ENCODE results near the gene GIGYF2. TPM values are rescaled to one million over a fixed set of nuclear protein-coding genes. Genes with fewer than 3 reads are reported as not detected.

Gene GIGYF2
- polyA plus RNA-seq, 2 of the 4 experiments (the other 2 are of a cell fraction): 31.2 to 46.3 TPM

- H3K4me1 ChIP-seq: peaks cover 29% of the 10 kb centered on the region
- no peaks in the 10 kb centered on the region for H3K9me3 ChIP-seq
- H3K27ac ChIP-seq: no peak overlapping the region
- H3K4me2 ChIP-seq: no peak overlapping the region
- FAIRE-seq: no peak
- no peak for DNase-seq (ENCODE audit: low read depth in 1 of 2, low spot score in 1 of 2)
- no peak overlapping the region for H3K4me3 ChIP-seq
- WGBS (ENCODE audit: missing lambda C conversion rate): 50% methylated on average over 2 of the region's 2 CpGs
- no peak for ATAC-seq
- ChIA-PET POLR2A (no interaction called here), CTCF (interaction anchor here (0.6 to 3.4 kb wide), 8 partner anchors 10 to 1089 kb away, joined by 3 to 15 read pairs (median 3); partner anchors contain the start of gene ATG16L1)
- TF ChIP-seq CHD4 (IDR thresholded peaks at IDR 0.05; ENCODE audit: borderline replicate concordance) (no peak), KDM1A (IDR thresholded peaks at IDR 0.05; ENCODE audit: low read depth) (no peak), BHLHE40 (IDR thresholded peaks at IDR 0.05; ENCODE audit: low read depth, low read length) (no peak), MAFK (IDR thresholded peaks at IDR 0.05; ENCODE audit: partially characterized antibody) (no peak), ESRRA (IDR thresholded peaks at IDR 0.05; ENCODE audit: borderline replicate concordance, low read length) (no peak), ELK1 (IDR thresholded peaks at IDR 0.05; ENCODE audit: low read depth, low read length) (no peak), TP53 (CRISPR knock-in tag; IDR thresholded peaks at IDR 0.05) (no peak), FOSB (CRISPR knock-in tag; IDR thresholded peaks at IDR 0.05) (no peak), MAZ (IDR thresholded peaks at IDR 0.05; ENCODE audit: borderline replicate concordance, low read depth, low read length) (no peak), GATA3 (IDR thresholded peaks at IDR 0.05; ENCODE audit: borderline replicate concordance) (no peak), E2F6 (IDR thresholded peaks at IDR 0.05; ENCODE audit: borderline replicate concordance, low read depth) (no peak), ZSCAN20 (CRISPR knock-in tag; IDR thresholded peaks at IDR 0.05) (no peak)
Observed at GRCh38 chr2:232842689-232843088, 145.6 kb downstream of the GIGYF2 start.

GRCh38 chr2:232843834-232844233, 146.7 kb downstream of the GIGYF2 start:
- no peaks in the 10 kb centered on the region for H3K9me3 ChIP-seq
- ATAC-seq: no peak
- DNase-seq (ENCODE audit: low read depth in 1 of 2, low spot score in 1 of 2): no peak
- H3K4me3 ChIP-seq: no peak overlapping the region
- WGBS (ENCODE audit: missing lambda C conversion rate): 81% methylated on average over 3 of the region's 3 CpGs
- POLR2A ChIA-PET: interaction anchor here (1.2 kb wide), 1 partner anchor 13 kb away, joined by 4 read pairs; no protein-coding TSS in a partner anchor
- CTCF ChIA-PET: interaction anchor here (0.7 to 1.2 kb wide), 3 partner anchors 9 to 210 kb away, joined by 3 to 5 read pairs (median 4); no protein-coding TSS in a partner anchor
- H3K4me1 ChIP-seq: peaks cover 18% of the 10 kb centered on the region
- TF ChIP-seq CTCF (IDR thresholded peaks at IDR 0.05): peak; percentile 32; the same call in 1 of the 3 replicates
- TF ChIP-seq RAD21 (conservative IDR thresholded peaks at IDR 0.05 in 1 of 2, IDR thresholded peaks at IDR 0.05 in 1 of 2): peak in 1 of 2 experiments; percentile 30; a peak in 2 of 5 replicates
- TF ChIP-seq POLR2AphosphoS2 (conservative IDR thresholded peaks at IDR 0.05; ENCODE audit: low read length): no peak
- TF ChIP-seq SMC3 (IDR thresholded peaks at IDR 0.05): 0 out of 3 replicates have a peak, but pooled peaks have one; percentile 24
- TF ChIP-seq EHMT2 (IDR thresholded peaks at IDR 0.05; ENCODE audit: low read depth): no peak
- no peak for TF ChIP-seq BHLHE40 (IDR thresholded peaks at IDR 0.05; ENCODE audit: low read depth, low read length)
- TF ChIP-seq USF2 (IDR thresholded peaks at IDR 0.05): no peak
- no peak overlapping the region for H3K4me2 ChIP-seq
- no peak overlapping the region for H3K27ac ChIP-seq
- no peak for FAIRE-seq

GRCh38 chr2:232846055-232846454, 148.9 kb downstream of the GIGYF2 start:
- Histone ChIP-seq H3K9me3 (no peaks in the 10 kb centered on the region), H3K4me1 (peaks cover 13% of the 10 kb centered on the region; the same call in 2 of the 3 replicates), H3K4me2 (peak overlapping the region; percentile 6; the same call in 1 of the 3 replicates), H3K4me3 (no peak overlapping the region), H3K27ac (no peak overlapping the region)
- DNase-seq (ENCODE audit: low read depth in 1 of 2, low spot score in 1 of 2) (no peak), ATAC-seq (no peak), FAIRE-seq (no peak)
- ChIA-PET CTCF (interaction anchor here (1.4 kb wide), 1 partner anchor 213 kb away, joined by 4 read pairs; no protein-coding TSS in a partner anchor), POLR2A (no interaction called here)
- TF ChIP-seq JUNB (IDR thresholded peaks at IDR 0.05) (no peak), FOSB (CRISPR knock-in tag; IDR thresholded peaks at IDR 0.05) (no peak), RCOR1 (IDR thresholded peaks at IDR 0.05; ENCODE audit: low read depth, low read length) (no peak), KDM5A (IDR thresholded peaks at IDR 0.05) (no peak), FOXS1 (CRISPR knock-in tag; IDR thresholded peaks at IDR 0.05) (no peak), HOXB13 (CRISPR knock-in tag; IDR thresholded peaks at IDR 0.05; ENCODE audit: low read depth) (no peak), ZFP36 (IDR thresholded peaks at IDR 0.05; ENCODE audit: borderline replicate concordance, partially characterized antibody) (no peak), RNF2 (IDR thresholded peaks at IDR 0.05; ENCODE audit: borderline replicate concordance, low read depth) (no peak), POLR2A (IDR thresholded peaks at IDR 0.05; ENCODE audit: low read length) (no peak), ESRRA (IDR thresholded peaks at IDR 0.05; ENCODE audit: borderline replicate concordance, low read length) (no peak)

Measured in A549 (cell line).